Mesenchymal stem cell (in vitro differentiated cells and primary cell): Measurements from ENCODE around the gene MBD6.
"Not testable (repeated sequence)": the region's sequence is repeated elsewhere in the genome, so short reads cannot be mapped to it uniquely, and the experiment has no call there.

ENCODE experiments used
- DNase-seq: peaks from one replicate; pipeline ENCODE4 v3.0.0-alpha.2; 2013
- H2AFZ ChIP-seq: one replicate; pipeline ENCODE4 v1.6.1; 2013; ENCODE audit warnings: low read depth, mild to moderate bottlenecking, control low read depth, inconsistent platforms, low read length, moderate library complexity
- H2AK5ac ChIP-seq: 2 replicates; pipeline ENCODE4 v1.6.1; 2013; ENCODE audit warnings: low read length, moderate library complexity, mild to moderate bottlenecking, inconsistent platforms; ENCODE audit not compliant: severe bottlenecking
- H2BK120ac ChIP-seq: one replicate; pipeline ENCODE4 v1.6.1; 2013; ENCODE audit warnings: low read depth, mild to moderate bottlenecking, inconsistent platforms, low read length, moderate library complexity
- H2BK12ac ChIP-seq, 2 experiments: one replicate each; pipeline ENCODE4 v1.6.1; 2013; ENCODE audit warnings: inconsistent platforms in 2 of 2, low read length in 2 of 2, mild to moderate bottlenecking in 2 of 2, moderate library complexity in 2 of 2, control low read depth in 1 of 2
- H2BK15ac ChIP-seq: one replicate; pipeline ENCODE4 v1.6.1; 2013; ENCODE audit warnings: mild to moderate bottlenecking, low read depth, inconsistent platforms; ENCODE audit not compliant: poor library complexity, severe bottlenecking
- H2BK5ac ChIP-seq: 2 replicates; pipeline ENCODE4 v1.6.1; 2013; ENCODE audit warnings: low read depth, mild to moderate bottlenecking, low read length, control low read depth, inconsistent platforms; ENCODE audit not compliant: poor library complexity, severe bottlenecking
- H3K14ac ChIP-seq, 2 experiments: one replicate each; pipeline ENCODE4 v1.6.1; 2013; ENCODE audit warnings: inconsistent platforms in 2 of 2, low read length in 2 of 2, control low read depth in 1 of 2, mild to moderate bottlenecking in 1 of 2, moderate library complexity in 1 of 2
- H3K18ac ChIP-seq, 2 experiments: one replicate each; pipeline ENCODE4 v1.6.1; 2013; ENCODE audit warnings: inconsistent platforms in 2 of 2, low read length in 2 of 2, control low read depth in 1 of 2, low read depth in 1 of 2, mild to moderate bottlenecking in 1 of 2
- H3K23ac ChIP-seq, 2 experiments: one replicate each; pipeline ENCODE4 v1.6.1; 2013; ENCODE audit warnings: inconsistent platforms in 2 of 2, low read length in 2 of 2, mild to moderate bottlenecking in 2 of 2, moderate library complexity in 2 of 2, control low read depth in 1 of 2
- H3K27ac ChIP-seq: 2 replicates; pipeline ENCODE4 v1.5.1; 2013; ENCODE audit warnings: mild to moderate bottlenecking, moderate library complexity, low read length, control low read depth, inconsistent platforms; ENCODE audit not compliant: poor library complexity, severe bottlenecking
- H3K27me3 ChIP-seq, 2 experiments: 2 replicates each; pipeline versions ENCODE4 v1.6.1 to v1.7.0; 2013; ENCODE audit warnings: low read length in 2 of 2, mild to moderate bottlenecking in 2 of 2, moderate library complexity in 2 of 2, control low read depth in 1 of 2, inconsistent platforms in 1 of 2; ENCODE audit not compliant: control insufficient read depth in 1 of 2, insufficient read depth in 1 of 2
- H3K36me3 ChIP-seq, 2 experiments: 2 replicates each; pipeline versions ENCODE4 v1.6.1 to v1.7.0; 2013; ENCODE audit warnings: low read length in 2 of 2, control low read depth in 1 of 2, inconsistent platforms in 1 of 2, low read depth in 1 of 2, mild to moderate bottlenecking in 1 of 2; ENCODE audit not compliant: insufficient read depth in 2 of 2, control insufficient read depth in 1 of 2
- H3K4ac ChIP-seq, 2 experiments: one replicate each; pipeline ENCODE4 v1.6.1; 2013; ENCODE audit warnings: inconsistent platforms in 2 of 2, low read length in 2 of 2, mild to moderate bottlenecking in 2 of 2, moderate library complexity in 2 of 2, control low read depth in 1 of 2, low read depth in 1 of 2
- H3K4me1 ChIP-seq: 2 replicates; pipeline ENCODE4 v1.6.1; 2013; ENCODE audit warnings: low read depth, low read length, control low read depth; ENCODE audit not compliant: control insufficient read depth, insufficient read depth
- H3K4me2 ChIP-seq: 2 replicates; pipeline ENCODE4 v1.6.1; 2013; ENCODE audit warnings: low read length, mild to moderate bottlenecking, inconsistent platforms; ENCODE audit not compliant: poor library complexity, severe bottlenecking
- H3K4me3 ChIP-seq, 2 experiments: 2 replicates each; pipeline versions ENCODE4 v1.5.1 to v1.7.0; 2013; ENCODE audit warnings: low read length in 2 of 2, mild to moderate bottlenecking in 2 of 2, control low read depth in 1 of 2, low read depth in 1 of 2; ENCODE audit not compliant: insufficient read depth in 1 of 2
- H3K79me1 ChIP-seq: replicated peaks from 2 replicates; pipeline ENCODE4 v1.6.1; 2013; ENCODE audit warnings: mild to moderate bottlenecking, control low read depth, low read length, inconsistent platforms; ENCODE audit not compliant: poor library complexity, severe bottlenecking
- H3K9ac ChIP-seq: 2 replicates; pipeline ENCODE4 v1.7.0; 2013; ENCODE audit warnings: mild to moderate bottlenecking, low read length, moderate library complexity
- H3K9me3 ChIP-seq: 2 replicates; pipeline ENCODE4 v1.7.0; 2013; ENCODE audit warnings: mild to moderate bottlenecking, low read length; ENCODE audit not compliant: control insufficient read depth
- H4K8ac ChIP-seq: one replicate; pipeline ENCODE4 v1.6.1; 2013; ENCODE audit warnings: inconsistent platforms, mild to moderate bottlenecking, low read length, moderate library complexity
- H4K91ac ChIP-seq: one replicate; pipeline ENCODE4 v1.6.1; 2013; ENCODE audit warnings: mild to moderate bottlenecking, low read length, inconsistent platforms
- WGBS: methylation state at CpG from one replicate; pipeline ENCODE4 v1.1.7; 2013; ENCODE audit warnings: mixed read lengths; 5-methylcytosine and 5-hydroxymethylcytosine counted together

MBD6 gene

GRCh38 chr12:57511588-57512325 is 10.9 kb upstream of the MBD6 start:
- Histone ChIP-seq H2AK5ac (no peak overlapping the region), H2BK12ac (no peak overlapping the region), H3K18ac (no peak overlapping the region), H3K4me1 (peaks cover 4% of the 10 kb centered on the region), H4K91ac (no peak overlapping the region), H3K27ac (no peak overlapping the region), H2BK15ac (no peak overlapping the region), H2BK5ac (no peak overlapping the region), H2BK120ac (no peak overlapping the region), H3K4ac (no peak overlapping the region), H3K9me3 (no peaks in the 10 kb centered on the region), H3K14ac (no peak overlapping the region), H4K8ac (peak overlapping the region; percentile 4), H3K79me1 (peaks cover 17% of the 10 kb centered on the region), H3K23ac (no peak overlapping the region), H3K4me2 (no peak overlapping the region), H3K9ac (no peak overlapping the region), H3K36me3 (peaks cover 57 to 68% of the 10 kb centered on the region in 2 experiments), H2AFZ (no peak overlapping the region), H3K4me3 (no peak overlapping the region), H3K27me3 (no peaks in the 10 kb centered on the region)
- no peak for DNase-seq
- 99% methylated on average over 6 of the region's 7 CpGs for WGBS

GRCh38 chr12:57512665-57513064 is 10.0 kb upstream of the MBD6 start:
- no peak overlapping the region for H2BK5ac ChIP-seq
- H3K4me3 ChIP-seq: no peak overlapping the region
- no peak overlapping the region for H3K4me2 ChIP-seq
- DNase-seq: no peak
- no peak overlapping the region for H2BK120ac ChIP-seq
- H3K27ac ChIP-seq: no peak overlapping the region
- H3K36me3 ChIP-seq: peaks cover 63 to 77% of the 10 kb centered on the region in 2 experiments
- no peak overlapping the region for H4K91ac ChIP-seq
- H2BK15ac ChIP-seq: no peak overlapping the region
- no peaks in the 10 kb centered on the region for H3K27me3 ChIP-seq
- no peak overlapping the region for H2AK5ac ChIP-seq
- H4K8ac ChIP-seq: peak overlapping the region; percentile 38
- H3K18ac ChIP-seq: no peak overlapping the region
- no peak overlapping the region for H2BK12ac ChIP-seq
- H3K9ac ChIP-seq: no peak overlapping the region
- H3K23ac ChIP-seq: no peak overlapping the region
- no peak overlapping the region for H2AFZ ChIP-seq
- WGBS: 98% methylated on average over 6 of the region's 6 CpGs
- no peak overlapping the region for H3K4ac ChIP-seq
- peaks cover 4% of the 10 kb centered on the region for H3K4me1 ChIP-seq
- H3K79me1 ChIP-seq: peaks cover 17% of the 10 kb centered on the region
- no peak overlapping the region for H3K14ac ChIP-seq
- no peaks in the 10 kb centered on the region for H3K9me3 ChIP-seq

GRCh38 chr12:57513266-57513665 is 9.4 kb upstream of the MBD6 start:
- H3K4me3 ChIP-seq: no peak overlapping the region
- H2BK12ac ChIP-seq: no peak overlapping the region
- DNase-seq: no peak
- no peak overlapping the region for H3K27ac ChIP-seq
- no peak overlapping the region for H2AFZ ChIP-seq
- 96% methylated on average over 4 of the region's 5 CpGs for WGBS
- no peak overlapping the region for H2BK120ac ChIP-seq
- H3K18ac ChIP-seq: no peak overlapping the region
- H3K27me3 ChIP-seq: no peaks in the 10 kb centered on the region
- no peak overlapping the region for H3K14ac ChIP-seq
- no peak overlapping the region for H4K91ac ChIP-seq
- H3K9me3 ChIP-seq: no peaks in the 10 kb centered on the region
- H3K23ac ChIP-seq: no peak overlapping the region
- peaks cover 63 to 83% of the 10 kb centered on the region in 2 experiments for H3K36me3 ChIP-seq
- H2BK15ac ChIP-seq: no peak overlapping the region
- no peak overlapping the region for H3K4me2 ChIP-seq
- H3K9ac ChIP-seq: no peak overlapping the region
- no peak overlapping the region for H2BK5ac ChIP-seq
- no peak overlapping the region for H2AK5ac ChIP-seq
- H3K4ac ChIP-seq: no peak overlapping the region
- H4K8ac ChIP-seq: no peak overlapping the region
- peaks cover 17% of the 10 kb centered on the region for H3K79me1 ChIP-seq
- peaks cover 4% of the 10 kb centered on the region for H3K4me1 ChIP-seq

- not testable (repeated sequence) for H3K4me3 ChIP-seq, H3K9ac ChIP-seq, H4K8ac ChIP-seq, H4K91ac ChIP-seq, H3K27ac ChIP-seq, H3K4me2 ChIP-seq, H2BK15ac ChIP-seq, H3K4me1 ChIP-seq, DNase-seq, H3K18ac ChIP-seq, H2AFZ ChIP-seq, H3K9me3 ChIP-seq, H2BK120ac ChIP-seq, H3K23ac ChIP-seq, H3K14ac ChIP-seq, H3K27me3 ChIP-seq, H2BK12ac ChIP-seq, H3K4ac ChIP-seq, H2AK5ac ChIP-seq, H2BK5ac ChIP-seq
- Histone ChIP-seq H3K79me1 (peaks cover 17% of the 10 kb centered on the region), H3K36me3 (peaks cover 59 to 84% of the 10 kb centered on the region in 2 experiments)
- WGBS: 99% methylated on average over 6 of the region's 6 CpGs
Observed at GRCh38 chr12:57513677-57514076, 8.9 kb upstream of the MBD6 start.
